CD1c-positive myeloid dendritic cell (primary cell): ENCODE data around the gene RBFOX1.

Source experiments
- DNase-seq: peaks from one replicate; pipeline ENCODE4 v3.0.0-alpha.2; 2016; ENCODE audit errors: extremely low spot score

Gene RBFOX1

GRCh38 chr16:7521834-7522233, 189.2 kb downstream of the RBFOX1 start:
- no peak for DNase-seq

GRCh38 chr16:7524419-7524818, 191.8 kb downstream of the RBFOX1 start:
- no peak for DNase-seq

GRCh38 chr16:7526736-7527135, 194.1 kb downstream of the RBFOX1 start:
- DNase-seq: no peak

- DNase-seq: no peak
These were observed 199.9 kb downstream of the RBFOX1 start for GRCh38 chr16:7532534-7532933.

GRCh38 chr16:7534749-7535148, 202.1 kb downstream of the RBFOX1 start:
- no peak for DNase-seq

- DNase-seq: no peak
These were observed 208.4 kb downstream of the RBFOX1 start for GRCh38 chr16:7541026-7541425.

GRCh38 chr16:7545251-7545650, 212.6 kb downstream of the RBFOX1 start:
- no peak for DNase-seq

- DNase-seq: no peak
These were observed 214.3 kb downstream of the RBFOX1 start for GRCh38 chr16:7546948-7547347.

GRCh38 chr16:7547736-7548135, 215.1 kb downstream of the RBFOX1 start:
- no peak for DNase-seq

GRCh38 chr16:7548796-7549318, 216.2 kb downstream of the RBFOX1 start:
- no peak for DNase-seq

- no peak for DNase-seq
These were observed 217.5 kb downstream of the RBFOX1 start for GRCh38 chr16:7550096-7550495.

GRCh38 chr16:7555459-7555858, 222.8 kb downstream of the RBFOX1 start:
- DNase-seq: no peak

- DNase-seq: no peak
These were observed 229.3 kb downstream of the RBFOX1 start for GRCh38 chr16:7561908-7562405.

GRCh38 chr16:7566360-7566759, 233.7 kb downstream of the RBFOX1 start:
- DNase-seq: no peak

- DNase-seq: no peak
These were observed 238.7 kb downstream of the RBFOX1 start for GRCh38 chr16:7571366-7571765.

GRCh38 chr16:7577588-7577987, 244.9 kb downstream of the RBFOX1 start:
- DNase-seq: no peak

GRCh38 chr16:7579454-7579853, 246.8 kb downstream of the RBFOX1 start:
- DNase-seq: no peak

GRCh38 chr16:7581175-7581574, 248.5 kb downstream of the RBFOX1 start:
- no peak for DNase-seq

- no peak for DNase-seq
These were observed 250.8 kb downstream of the RBFOX1 start for GRCh38 chr16:7583396-7583795.

- no peak for DNase-seq
These were observed 251.9 kb downstream of the RBFOX1 start for GRCh38 chr16:7584561-7584960.

- DNase-seq: no peak
These were observed 253.1 kb downstream of the RBFOX1 start for GRCh38 chr16:7585705-7586104.

GRCh38 chr16:7590934-7591333, 258.3 kb downstream of the RBFOX1 start:
- no peak for DNase-seq

- DNase-seq: no peak
These were observed 263.7 kb downstream of the RBFOX1 start for GRCh38 chr16:7596308-7596707.

- no peak for DNase-seq
These were observed 265.0 kb downstream of the RBFOX1 start for GRCh38 chr16:7597677-7598076.
